GM23338 (cell line): Measurements from ENCODE around the gene MYO1D.

Experiments
- EZH2 ChIP-seq: fragments of 200-600 bp; sonication (generic); IDR thresholded peaks from one replicate; pipeline ENCODE4 v1.8.0; 2017; ENCODE audit warnings: antibody characterized with exemption, mild to moderate bottlenecking, low read depth; ENCODE audit not compliant: unreplicated experiment
- EZH2phosphoT487 ChIP-seq: fragments of 200-600 bp; sonication (generic); IDR thresholded peaks from one replicate; pipeline ENCODE4 v1.8.1; 2018; ENCODE audit warnings: antibody characterized with exemption; ENCODE audit not compliant: unreplicated experiment
- NANOG ChIP-seq: IDR thresholded peaks from 2 replicates; pipeline ENCODE4 v1.6.1; 2016; ENCODE audit warnings: antibody characterized with exemption, borderline replicate concordance
- POLR2AphosphoS5 ChIP-seq: IDR thresholded peaks from 2 replicates; pipeline ENCODE4 v1.6.1; 2016; ENCODE audit warnings: antibody characterized with exemption, low read depth
- STAT1 ChIP-seq: IDR thresholded peaks from one replicate; pipeline ENCODE4 v1.6.1; 2016; ENCODE audit warnings: antibody characterized with exemption; ENCODE audit not compliant: unreplicated experiment
- ZNF114 ChIP-seq: fragments of 250-450 bp; sonication (Bioruptor Pico); IDR thresholded peaks from 2 replicates; pipeline ENCODE4 v1.5.0; 2020; ENCODE audit warnings: mild to moderate bottlenecking, moderate library complexity
- TF ChIP-seq, protein P1 (sequence below): IDR thresholded peaks from one replicate; pipeline ENCODE4 v1.6.1; 2018; ENCODE audit warnings: antibody characterized with exemption; ENCODE audit not compliant: unreplicated experiment
- TF ChIP-seq, protein P2 (sequence below), 2 experiments: fragments of 200-600 bp in 1 of 2; sonication (generic) in 1 of 2; conservative IDR thresholded peaks; 2 replicates each; pipeline versions ENCODE4 v1.5.1 to v1.6.1; 2016 to 2017; ENCODE audit warnings: antibody characterized with exemption in 2 of 2, low read depth in 2 of 2, mild to moderate bottlenecking in 2 of 2, moderate library complexity in 1 of 2

DNA sequence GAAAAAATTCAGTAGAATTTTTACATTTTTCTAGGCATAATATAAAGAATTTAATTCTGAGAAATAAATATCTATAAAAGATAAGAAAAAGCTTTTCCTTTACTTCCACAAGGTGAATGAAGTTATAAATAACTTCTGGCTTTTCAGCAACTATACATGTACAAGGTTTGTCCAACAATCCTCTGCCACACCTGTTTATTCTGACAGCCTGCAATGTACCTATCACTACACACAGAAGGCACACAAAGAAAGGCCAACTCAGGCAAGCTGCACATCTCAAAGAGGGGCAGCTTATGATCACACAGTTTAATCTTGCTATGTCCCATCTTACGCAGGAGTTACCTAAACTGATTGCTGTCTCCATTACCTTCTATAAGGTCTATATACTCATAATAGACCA lies 120.2 kb downstream of the MYO1D start:
- TF ChIP-seq POLR2AphosphoS5 (no peak), EZH2 (no peak), EZH2phosphoT487 (no peak), ZNF114 (CRISPR knock-in tag) (no peak), NANOG (no peak), STAT1 (no peak)
- TF ChIP-seq, protein P1, sequence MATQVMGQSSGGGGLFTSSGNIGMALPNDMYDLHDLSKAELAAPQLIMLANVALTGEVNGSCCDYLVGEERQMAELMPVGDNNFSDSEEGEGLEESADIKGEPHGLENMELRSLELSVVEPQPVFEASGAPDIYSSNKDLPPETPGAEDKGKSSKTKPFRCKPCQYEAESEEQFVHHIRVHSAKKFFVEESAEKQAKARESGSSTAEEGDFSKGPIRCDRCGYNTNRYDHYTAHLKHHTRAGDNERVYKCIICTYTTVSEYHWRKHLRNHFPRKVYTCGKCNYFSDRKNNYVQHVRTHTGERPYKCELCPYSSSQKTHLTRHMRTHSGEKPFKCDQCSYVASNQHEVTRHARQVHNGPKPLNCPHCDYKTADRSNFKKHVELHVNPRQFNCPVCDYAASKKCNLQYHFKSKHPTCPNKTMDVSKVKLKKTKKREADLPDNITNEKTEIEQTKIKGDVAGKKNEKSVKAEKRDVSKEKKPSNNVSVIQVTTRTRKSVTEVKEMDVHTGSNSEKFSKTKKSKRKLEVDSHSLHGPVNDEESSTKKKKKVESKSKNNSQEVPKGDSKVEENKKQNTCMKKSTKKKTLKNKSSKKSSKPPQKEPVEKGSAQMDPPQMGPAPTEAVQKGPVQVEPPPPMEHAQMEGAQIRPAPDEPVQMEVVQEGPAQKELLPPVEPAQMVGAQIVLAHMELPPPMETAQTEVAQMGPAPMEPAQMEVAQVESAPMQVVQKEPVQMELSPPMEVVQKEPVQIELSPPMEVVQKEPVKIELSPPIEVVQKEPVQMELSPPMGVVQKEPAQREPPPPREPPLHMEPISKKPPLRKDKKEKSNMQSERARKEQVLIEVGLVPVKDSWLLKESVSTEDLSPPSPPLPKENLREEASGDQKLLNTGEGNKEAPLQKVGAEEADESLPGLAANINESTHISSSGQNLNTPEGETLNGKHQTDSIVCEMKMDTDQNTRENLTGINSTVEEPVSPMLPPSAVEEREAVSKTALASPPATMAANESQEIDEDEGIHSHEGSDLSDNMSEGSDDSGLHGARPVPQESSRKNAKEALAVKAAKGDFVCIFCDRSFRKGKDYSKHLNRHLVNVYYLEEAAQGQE: no peak
- TF ChIP-seq, protein P2, sequence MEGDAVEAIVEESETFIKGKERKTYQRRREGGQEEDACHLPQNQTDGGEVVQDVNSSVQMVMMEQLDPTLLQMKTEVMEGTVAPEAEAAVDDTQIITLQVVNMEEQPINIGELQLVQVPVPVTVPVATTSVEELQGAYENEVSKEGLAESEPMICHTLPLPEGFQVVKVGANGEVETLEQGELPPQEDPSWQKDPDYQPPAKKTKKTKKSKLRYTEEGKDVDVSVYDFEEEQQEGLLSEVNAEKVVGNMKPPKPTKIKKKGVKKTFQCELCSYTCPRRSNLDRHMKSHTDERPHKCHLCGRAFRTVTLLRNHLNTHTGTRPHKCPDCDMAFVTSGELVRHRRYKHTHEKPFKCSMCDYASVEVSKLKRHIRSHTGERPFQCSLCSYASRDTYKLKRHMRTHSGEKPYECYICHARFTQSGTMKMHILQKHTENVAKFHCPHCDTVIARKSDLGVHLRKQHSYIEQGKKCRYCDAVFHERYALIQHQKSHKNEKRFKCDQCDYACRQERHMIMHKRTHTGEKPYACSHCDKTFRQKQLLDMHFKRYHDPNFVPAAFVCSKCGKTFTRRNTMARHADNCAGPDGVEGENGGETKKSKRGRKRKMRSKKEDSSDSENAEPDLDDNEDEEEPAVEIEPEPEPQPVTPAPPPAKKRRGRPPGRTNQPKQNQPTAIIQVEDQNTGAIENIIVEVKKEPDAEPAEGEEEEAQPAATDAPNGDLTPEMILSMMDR (conservative IDR thresholded peaks at IDR 0.05; ENCODE audit: low read depth in 2 of 2): no peak
